Spleen (tissue), 7 donors: Measurements from ENCODE around the gene PALMD.

ENCODE experiments used
- POLR2AphosphoS5 ChIP-seq, 3 donors: sonication (generic); formaldehyde crosslinking; IDR thresholded peaks; one replicate each; pipeline ENCODE4 v1.5.1; 2017; ENCODE audit warnings: antibody characterized with exemption in 3 of 3
- TF ChIP-seq, protein P1 (sequence below), 11 experiments: fragments of 200-600 bp in 7 of 11; fragments of 450-650 bp in 4 of 11; sonication (generic) in 4 of 11; IDR thresholded peaks in 8 of 11; conservative IDR thresholded peaks in 3 of 11; 1 replicate in 7 of 11; 2 replicates in 4 of 11; pipeline versions ENCODE4 v1.4.0 to v1.8.0; 2016 to 2021; ENCODE audit warnings: antibody characterized with exemption in 11 of 11, inconsistent platforms in 4 of 11, mild to moderate bottlenecking in 1 of 11
- donor health status: DM: no; HTN: no; CAD: no; lungs with moderate emphysema.
- donor health status: DM: no; HTN: no; CAD: no.
- donor health status: DM: no; HTN: no; CAD: no.

GRCh38 chr1:99646868-99647267, 955 bp downstream of the PALMD start:
- no peak for TF ChIP-seq POLR2AphosphoS5 (IDR thresholded peaks at IDR 0.05)
- TF ChIP-seq, protein P1, sequence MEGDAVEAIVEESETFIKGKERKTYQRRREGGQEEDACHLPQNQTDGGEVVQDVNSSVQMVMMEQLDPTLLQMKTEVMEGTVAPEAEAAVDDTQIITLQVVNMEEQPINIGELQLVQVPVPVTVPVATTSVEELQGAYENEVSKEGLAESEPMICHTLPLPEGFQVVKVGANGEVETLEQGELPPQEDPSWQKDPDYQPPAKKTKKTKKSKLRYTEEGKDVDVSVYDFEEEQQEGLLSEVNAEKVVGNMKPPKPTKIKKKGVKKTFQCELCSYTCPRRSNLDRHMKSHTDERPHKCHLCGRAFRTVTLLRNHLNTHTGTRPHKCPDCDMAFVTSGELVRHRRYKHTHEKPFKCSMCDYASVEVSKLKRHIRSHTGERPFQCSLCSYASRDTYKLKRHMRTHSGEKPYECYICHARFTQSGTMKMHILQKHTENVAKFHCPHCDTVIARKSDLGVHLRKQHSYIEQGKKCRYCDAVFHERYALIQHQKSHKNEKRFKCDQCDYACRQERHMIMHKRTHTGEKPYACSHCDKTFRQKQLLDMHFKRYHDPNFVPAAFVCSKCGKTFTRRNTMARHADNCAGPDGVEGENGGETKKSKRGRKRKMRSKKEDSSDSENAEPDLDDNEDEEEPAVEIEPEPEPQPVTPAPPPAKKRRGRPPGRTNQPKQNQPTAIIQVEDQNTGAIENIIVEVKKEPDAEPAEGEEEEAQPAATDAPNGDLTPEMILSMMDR (IDR thresholded peaks at IDR 0.05 in 8 of 11, conservative IDR thresholded peaks at IDR 0.05 in 3 of 11), result no peak
